Stimulated activated CD4-positive, alpha-beta T cell treated with anti-CD3 and anti-CD28 coated beads, TNF-alpha, amount 100 ng/mL, for 48 hours (primary cell): ENCODE results near the gene FCN2.

ENCODE experiments used
- DNase-seq, 3 donors: peaks; one replicate each; pipeline ENCODE4 v3.0.0-alpha.2; 2020; ENCODE audit warnings: low read depth in 3 of 3

The FCN2 gene

GRCh38 chr9:134888603-134889190, 8.1 kb downstream of the FCN2 start:
- no peak for DNase-seq

GRCh38 chr9:134889386-134890154, 9.0 kb downstream of the FCN2 start:
- no peak for DNase-seq

- no peak for DNase-seq
Measured at GRCh38 chr9:134890155-134890495, 9.5 kb downstream of the FCN2 start.

GRCh38 chr9:134891053-134891452, 10.4 kb downstream of the FCN2 start:
- DNase-seq: no peak

GRCh38 chr9:134891713-134892112, 11.1 kb downstream of the FCN2 start:
- DNase-seq: no peak

GRCh38 chr9:134892221-134892620, 11.6 kb downstream of the FCN2 start:
- no peak for DNase-seq

GRCh38 chr9:134892820-134893420, 12.3 kb downstream of the FCN2 start:
- no peak for DNase-seq

GRCh38 chr9:134894136-134894860, 13.7 kb downstream of the FCN2 start:
- no peak for DNase-seq

- DNase-seq: no peak
Measured at GRCh38 chr9:134895097-134895496, 14.5 kb downstream of the FCN2 start.

GRCh38 chr9:134895567-134895907, 14.9 kb downstream of the FCN2 start:
- DNase-seq: no peak

GRCh38 chr9:134895908-134896833, 15.6 kb downstream of the FCN2 start:
- no peak for DNase-seq

- no peak for DNase-seq
Measured at GRCh38 chr9:134896834-134897583, 16.4 kb downstream of the FCN2 start.

- no peak for DNase-seq
Measured at GRCh38 chr9:134897584-134898170, 17.1 kb downstream of the FCN2 start.

- DNase-seq: no peak
Measured at GRCh38 chr9:134898319-134898718, 17.7 kb downstream of the FCN2 start.

- DNase-seq: no peak
Measured at GRCh38 chr9:134899168-134899567, 18.6 kb downstream of the FCN2 start.

- no peak for DNase-seq
Measured at GRCh38 chr9:134899818-134900217, 19.2 kb downstream of the FCN2 start.

GRCh38 chr9:134902936-134903335, 22.3 kb downstream of the FCN2 start:
- no peak for DNase-seq

- no peak for DNase-seq
Measured at GRCh38 chr9:134908524-134909309, 28.1 kb downstream of the FCN2 start.
